C4-2B (cell line): ENCODE data around the gene NLK.

Source experiments
- H3K27ac ChIP-seq: fragments of 450-650 bp; 2 replicates; pipeline ENCODE4 v1.5.1; 2017
- ZFX ChIP-seq: fragments of 450-650 bp; IDR thresholded peaks from 2 replicates; pipeline ENCODE4 v1.6.1; 2017
- TF ChIP-seq, protein P1 (sequence below): fragments of 450-650 bp; conservative IDR thresholded peaks from 2 replicates; pipeline ENCODE4 v1.5.1; 2017; ENCODE audit warnings: mild to moderate bottlenecking

NLK gene

DNA sequence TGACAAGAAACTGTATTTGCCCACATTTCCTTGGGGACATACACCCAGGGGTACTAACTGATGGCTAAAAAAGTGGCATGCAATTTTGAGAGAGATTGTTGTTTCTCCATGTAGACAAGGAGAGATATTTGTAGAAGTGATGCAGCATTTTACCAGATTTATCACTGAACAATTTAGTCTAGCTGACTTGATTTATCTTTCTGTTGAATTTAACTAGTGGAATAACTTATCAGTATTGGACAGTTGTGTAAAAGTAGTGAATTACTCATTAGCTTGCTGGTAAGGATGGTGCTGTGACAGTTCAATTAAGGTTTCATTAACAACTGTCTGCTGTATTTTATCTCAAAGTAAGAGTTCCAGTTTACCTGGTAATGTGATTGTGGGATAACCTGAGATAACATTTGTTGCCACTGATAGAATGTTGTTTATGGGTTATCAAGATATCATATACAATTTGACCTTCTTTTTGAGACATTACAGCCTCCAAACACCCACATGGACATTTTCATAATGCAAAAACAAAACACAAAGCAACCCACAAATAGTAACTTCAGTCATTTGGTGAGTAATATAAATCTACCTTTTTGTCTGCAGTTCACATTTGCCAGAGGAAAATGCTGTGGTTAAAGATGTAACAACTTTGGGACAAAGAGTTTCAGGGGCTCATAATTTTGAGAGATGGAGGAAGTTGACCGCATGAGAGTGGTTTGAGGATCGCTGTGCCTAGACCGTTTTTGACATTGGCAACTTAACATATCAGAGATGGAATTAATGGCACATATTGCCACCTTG is 3.8 kb downstream of the NLK start:
- H3K27ac ChIP-seq: no peak overlapping the region
- TF ChIP-seq, protein P1, sequence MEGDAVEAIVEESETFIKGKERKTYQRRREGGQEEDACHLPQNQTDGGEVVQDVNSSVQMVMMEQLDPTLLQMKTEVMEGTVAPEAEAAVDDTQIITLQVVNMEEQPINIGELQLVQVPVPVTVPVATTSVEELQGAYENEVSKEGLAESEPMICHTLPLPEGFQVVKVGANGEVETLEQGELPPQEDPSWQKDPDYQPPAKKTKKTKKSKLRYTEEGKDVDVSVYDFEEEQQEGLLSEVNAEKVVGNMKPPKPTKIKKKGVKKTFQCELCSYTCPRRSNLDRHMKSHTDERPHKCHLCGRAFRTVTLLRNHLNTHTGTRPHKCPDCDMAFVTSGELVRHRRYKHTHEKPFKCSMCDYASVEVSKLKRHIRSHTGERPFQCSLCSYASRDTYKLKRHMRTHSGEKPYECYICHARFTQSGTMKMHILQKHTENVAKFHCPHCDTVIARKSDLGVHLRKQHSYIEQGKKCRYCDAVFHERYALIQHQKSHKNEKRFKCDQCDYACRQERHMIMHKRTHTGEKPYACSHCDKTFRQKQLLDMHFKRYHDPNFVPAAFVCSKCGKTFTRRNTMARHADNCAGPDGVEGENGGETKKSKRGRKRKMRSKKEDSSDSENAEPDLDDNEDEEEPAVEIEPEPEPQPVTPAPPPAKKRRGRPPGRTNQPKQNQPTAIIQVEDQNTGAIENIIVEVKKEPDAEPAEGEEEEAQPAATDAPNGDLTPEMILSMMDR: no peak

DNA sequence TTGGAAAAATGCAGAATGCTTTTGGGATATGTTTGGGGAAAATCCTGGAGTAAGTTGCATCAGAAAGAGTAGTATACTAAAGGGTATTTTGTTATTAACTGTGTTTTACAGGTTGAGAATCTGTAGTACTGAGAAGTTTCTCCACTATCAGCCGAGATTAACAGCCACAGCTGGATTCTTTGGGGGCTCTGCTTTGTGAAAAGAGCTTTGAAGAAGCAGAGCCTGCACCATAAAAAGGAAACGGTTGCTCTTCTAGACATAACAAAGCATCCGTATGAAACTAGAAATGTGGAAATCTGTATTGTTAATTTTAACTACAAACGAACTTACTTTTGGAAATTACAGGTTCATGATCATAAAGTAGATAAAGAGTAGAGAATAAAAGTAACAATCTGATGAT is 5.3 kb downstream of the NLK start:
- no peak overlapping the region for H3K27ac ChIP-seq
- no peak for TF ChIP-seq ZFX
- TF ChIP-seq, protein P1: no peak

DNA sequence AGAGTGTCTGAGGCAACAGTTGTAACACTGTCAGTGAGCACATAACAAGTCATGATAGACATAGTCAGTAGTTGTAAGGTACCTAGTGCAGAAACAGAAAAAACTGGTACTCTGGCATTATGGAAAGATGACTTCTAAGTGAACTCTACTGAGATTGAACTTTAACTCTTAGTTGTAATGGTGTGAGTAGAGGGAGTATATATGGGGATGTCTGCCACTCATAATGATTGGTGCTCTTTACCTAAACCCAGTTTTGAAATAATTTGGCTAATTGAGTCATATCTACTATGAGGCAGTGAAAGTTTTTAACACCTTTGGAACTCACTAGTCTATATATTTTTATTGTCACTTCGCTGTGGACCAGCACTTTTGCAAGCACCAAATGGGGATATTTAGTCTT is 6.6 kb downstream of the NLK start:
- TF ChIP-seq ZFX: no peak
- TF ChIP-seq, protein P1: no peak
- H3K27ac ChIP-seq: no peak overlapping the region

DNA sequence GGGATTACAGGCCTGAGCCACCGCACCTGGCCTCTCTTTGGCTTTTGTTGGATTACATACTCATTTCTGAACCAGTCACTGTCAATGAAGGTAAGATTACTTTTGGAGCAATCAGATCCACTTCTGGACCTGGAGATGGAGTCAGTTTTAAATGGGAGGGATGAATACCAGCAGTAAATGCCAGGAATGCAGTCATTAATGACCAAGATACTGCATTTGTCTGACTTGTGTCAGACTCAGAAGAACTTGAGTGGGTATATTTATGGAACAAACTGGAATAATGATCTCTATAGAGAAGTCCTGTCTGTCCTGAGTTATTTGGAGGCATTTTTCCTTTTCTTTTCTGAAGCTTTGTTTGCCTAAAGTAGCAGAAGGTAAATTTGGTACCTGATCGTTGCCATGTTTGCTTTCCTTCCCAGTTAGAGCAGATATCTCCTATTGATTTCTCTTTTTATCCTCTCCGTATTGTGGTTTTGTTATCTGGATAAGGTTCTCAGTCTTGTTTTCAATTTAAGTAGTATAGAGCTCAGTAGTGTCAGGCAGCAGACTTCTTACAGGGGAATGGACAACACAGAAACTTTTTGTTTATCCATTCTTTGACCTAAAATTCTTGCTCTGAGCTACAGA is 10.7 kb downstream of the NLK start:
- H3K27ac ChIP-seq: no peak overlapping the region
- no peak for TF ChIP-seq ZFX
- TF ChIP-seq, protein P1: no peak

DNA sequence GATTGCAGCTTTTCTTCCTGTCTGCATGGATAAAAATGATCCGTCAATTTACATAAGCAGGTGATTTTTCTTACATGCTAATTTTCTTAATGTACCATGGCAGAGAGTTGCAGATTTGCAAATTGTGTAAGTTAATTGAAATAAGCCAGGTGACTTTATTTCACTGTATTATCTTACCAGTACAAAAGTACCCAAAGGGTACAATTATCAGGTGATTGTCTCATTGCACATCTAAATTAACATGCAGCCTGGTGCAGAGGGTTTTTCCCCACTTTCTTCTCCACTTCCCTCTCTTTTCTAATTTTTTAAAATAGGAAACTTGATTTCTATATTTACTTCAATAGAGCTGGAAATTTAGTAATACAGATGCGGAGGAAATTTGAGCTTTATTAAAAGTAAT is 11.2 kb downstream of the NLK start:
- TF ChIP-seq, protein P1: no peak
- H3K27ac ChIP-seq: no peak overlapping the region

DNA sequence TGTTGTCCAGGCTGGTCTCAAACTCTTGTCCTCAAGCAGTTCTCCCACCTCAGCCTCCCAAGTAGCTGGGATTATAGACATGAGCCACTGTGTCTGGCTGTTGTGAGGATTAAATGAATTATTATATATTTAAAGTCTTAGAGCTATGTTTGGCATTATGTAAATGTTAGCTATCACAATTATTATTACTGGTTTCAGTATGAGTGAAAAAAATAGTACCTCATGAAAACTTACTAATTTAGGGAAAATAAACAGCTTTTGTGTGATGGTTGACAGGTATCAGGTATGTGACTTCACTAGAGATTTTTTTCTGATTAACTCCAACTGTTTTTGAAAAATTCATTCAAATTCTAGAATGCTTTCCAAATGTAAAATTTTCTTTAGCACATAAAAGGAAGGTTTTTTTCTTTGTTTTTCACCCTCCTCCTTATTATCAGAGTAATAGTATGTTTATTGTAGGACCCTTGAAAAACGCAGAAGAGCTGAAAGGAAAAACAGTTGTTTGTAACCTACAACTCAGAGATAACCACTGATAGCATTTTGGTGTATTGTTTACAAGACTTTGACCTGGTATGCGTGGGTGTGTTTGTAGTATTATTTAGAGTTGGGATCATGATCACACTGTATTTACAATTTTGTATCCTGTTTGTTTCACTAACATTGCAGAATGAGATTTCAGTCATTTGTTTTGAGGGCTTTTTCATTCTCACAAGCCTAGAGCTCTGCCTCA is 13.2 kb downstream of the NLK start:
- no peak for TF ChIP-seq ZFX
- TF ChIP-seq, protein P1: no peak
- no peak overlapping the region for H3K27ac ChIP-seq

DNA sequence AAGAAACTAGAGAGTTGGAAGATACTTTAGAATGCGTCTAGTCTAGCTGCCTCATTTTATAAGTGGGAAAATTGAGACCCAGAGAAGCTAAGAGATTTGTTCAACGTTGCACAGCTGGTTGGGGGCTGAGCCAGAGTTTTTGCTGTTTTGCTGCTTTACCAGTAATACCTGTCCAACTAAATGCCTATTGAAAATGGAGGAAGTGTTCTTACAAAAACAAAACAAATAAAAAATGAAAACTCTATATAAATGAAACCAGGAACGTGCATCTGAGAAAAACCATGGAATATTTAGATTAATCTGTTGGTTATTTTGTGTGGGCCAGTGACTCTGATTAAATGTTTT is 13.8 kb downstream of the NLK start:
- H3K27ac ChIP-seq: no peak overlapping the region
- TF ChIP-seq ZFX: no peak
- TF ChIP-seq, protein P1: no peak
